HG03354 (cell line): Measurements from ENCODE around the gene VWA5B1.
"Not testable (repeated sequence)": the region's sequence is repeated elsewhere in the genome, so short reads cannot be mapped to it uniquely, and the experiment has no call there.

ENCODE experiments used
- ATAC-seq: cut with Tn5 transposase; IDR thresholded peaks from one replicate; pipeline ENCODE4 v1.9.1; 2021; ENCODE audit warnings: mild to moderate bottlenecking; ENCODE audit not compliant: unreplicated experiment, poor library complexity, severe bottlenecking

Gene VWA5B1, protein sequence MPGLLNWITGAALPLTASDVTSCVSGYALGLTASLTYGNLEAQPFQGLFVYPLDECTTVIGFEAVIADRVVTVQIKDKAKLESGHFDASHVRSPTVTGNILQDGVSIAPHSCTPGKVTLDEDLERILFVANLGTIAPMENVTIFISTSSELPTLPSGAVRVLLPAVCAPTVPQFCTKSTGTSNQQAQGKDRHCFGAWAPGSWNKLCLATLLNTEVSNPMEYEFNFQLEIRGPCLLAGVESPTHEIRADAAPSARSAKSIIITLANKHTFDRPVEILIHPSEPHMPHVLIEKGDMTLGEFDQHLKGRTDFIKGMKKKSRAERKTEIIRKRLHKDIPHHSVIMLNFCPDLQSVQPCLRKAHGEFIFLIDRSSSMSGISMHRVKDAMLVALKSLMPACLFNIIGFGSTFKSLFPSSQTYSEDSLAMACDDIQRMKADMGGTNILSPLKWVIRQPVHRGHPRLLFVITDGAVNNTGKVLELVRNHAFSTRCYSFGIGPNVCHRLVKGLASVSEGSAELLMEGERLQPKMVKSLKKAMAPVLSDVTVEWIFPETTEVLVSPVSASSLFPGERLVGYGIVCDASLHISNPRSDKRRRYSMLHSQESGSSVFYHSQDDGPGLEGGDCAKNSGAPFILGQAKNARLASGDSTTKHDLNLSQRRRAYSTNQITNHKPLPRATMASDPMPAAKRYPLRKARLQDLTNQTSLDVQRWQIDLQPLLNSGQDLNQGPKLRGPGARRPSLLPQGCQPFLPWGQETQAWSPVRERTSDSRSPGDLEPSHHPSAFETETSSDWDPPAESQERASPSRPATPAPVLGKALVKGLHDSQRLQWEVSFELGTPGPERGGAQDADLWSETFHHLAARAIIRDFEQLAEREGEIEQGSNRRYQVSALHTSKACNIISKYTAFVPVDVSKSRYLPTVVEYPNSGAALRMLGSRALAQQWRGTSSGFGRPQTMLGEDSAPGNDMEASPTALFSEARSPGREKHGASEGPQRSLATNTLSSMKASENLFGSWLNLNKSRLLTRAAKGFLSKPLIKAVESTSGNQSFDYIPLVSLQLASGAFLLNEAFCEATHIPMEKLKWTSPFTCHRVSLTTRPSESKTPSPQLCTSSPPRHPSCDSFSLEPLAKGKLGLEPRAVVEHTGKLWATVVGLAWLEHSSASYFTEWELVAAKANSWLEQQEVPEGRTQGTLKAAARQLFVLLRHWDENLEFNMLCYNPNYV

DNA sequence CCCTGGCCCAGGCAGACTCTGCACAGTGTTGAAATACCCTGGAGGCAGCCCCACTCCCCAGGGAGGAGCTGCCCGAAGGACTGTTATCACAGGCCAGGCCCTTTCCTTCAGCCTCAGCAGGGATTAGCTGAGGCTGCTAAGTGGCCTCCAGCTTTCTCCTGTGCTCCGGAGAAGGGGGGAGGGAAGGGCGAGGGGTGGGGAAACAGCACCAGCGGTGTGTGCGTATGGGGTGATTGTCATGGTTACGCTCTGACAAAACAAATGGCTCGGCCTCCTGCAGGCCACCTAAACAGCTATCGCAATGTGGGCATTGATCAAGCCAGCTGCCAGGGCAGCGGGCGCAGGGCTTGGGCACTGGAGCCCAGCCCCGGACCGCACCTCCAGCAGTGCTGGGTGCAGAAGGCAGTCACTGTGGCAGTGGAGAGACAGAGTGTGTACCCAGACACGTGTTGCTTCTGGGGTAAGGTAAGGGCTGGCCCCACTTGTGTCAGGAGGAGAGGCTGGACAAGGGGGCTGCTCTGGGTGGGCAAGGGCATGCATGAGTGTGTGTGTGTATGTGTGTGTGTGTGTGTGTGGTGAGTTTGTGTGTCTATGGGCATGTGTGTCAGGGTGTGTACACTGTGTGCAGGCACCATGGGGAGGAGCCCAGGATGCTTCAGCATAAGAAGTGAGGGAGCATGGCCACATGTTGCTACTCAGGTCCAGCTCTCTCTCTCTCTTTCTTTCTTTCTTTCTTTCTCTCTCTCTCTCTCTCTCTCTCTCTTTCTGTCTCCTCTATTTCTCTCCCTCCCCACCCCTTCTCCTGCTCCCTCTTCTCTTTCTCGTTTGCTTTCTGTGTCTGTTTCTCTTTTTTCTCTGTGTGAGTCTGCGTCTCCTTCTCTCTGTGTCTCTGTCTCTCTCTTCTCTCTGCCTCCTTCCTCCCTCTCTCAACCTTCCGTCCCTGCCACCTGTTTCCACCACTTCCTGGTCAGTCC is at the start of gene VWA5B1:
TSS of gene VWA5B1 (plus strand) at position 252 of the 974 bp plus-strand sequence. CDS start 19,727 bp downstream, outside the sequence.
- no peak for ATAC-seq

DNA sequence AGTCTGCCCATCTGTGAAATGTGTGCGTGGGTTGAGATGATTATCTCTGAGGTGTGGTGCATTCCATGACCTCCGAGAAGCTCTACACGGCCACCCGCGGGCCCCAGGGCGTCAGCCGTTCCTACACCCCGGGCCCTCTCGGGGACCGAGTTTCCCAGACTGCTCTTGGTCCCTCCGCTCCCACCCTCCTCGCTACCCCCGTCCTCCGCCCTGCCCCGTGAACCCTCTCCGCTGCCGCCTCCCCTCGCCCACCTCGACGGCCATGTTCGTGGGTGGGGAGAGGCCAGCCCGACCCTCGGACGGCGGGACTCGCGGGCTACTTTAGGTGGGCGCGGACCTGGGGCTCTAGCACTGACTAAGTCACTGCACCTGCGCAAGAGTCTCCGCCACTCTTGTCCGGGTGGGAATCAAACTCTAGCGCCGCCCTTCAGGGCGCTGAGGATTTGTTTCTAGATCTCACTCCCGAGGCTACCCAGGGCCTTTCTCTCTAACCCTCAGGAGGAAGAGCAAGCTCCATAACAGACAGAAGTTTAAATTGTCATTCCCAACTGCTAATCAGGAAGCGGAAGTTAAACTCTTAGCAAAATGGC is 47.7 kb upstream of the VWA5B1 start:
- ATAC-seq = no peak

DNA sequence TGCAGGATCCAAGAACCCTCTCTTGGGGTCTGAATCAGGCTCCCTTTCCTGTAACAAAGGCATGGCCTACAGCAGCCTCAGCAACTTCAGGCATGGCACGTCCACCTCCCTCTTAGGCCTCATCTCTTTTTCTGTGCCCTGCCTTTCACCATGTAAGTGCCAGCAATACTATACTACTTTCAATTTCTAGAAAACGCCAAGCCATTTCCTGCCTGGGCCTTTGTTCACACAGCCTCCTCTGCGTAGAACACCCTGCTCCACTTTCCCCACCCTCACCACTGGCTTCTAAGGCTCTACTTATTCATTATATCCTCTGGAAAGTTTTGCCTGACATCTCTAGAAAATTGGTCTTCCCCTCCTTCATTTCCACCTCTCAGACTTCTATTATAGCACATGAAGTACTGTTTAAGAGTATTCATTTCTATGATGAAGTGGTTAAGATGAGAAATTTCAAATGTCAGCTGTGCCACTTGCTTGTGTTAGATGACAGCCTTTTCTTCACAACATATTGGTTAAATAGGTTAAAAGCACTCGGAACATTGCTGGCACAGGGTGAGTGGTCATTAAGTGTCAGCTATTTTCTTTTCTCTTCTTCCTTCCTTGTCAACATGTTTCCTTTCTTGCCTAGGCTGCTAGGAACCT is 41.6 kb upstream of the VWA5B1 start:
- ATAC-seq = no peak

DNA sequence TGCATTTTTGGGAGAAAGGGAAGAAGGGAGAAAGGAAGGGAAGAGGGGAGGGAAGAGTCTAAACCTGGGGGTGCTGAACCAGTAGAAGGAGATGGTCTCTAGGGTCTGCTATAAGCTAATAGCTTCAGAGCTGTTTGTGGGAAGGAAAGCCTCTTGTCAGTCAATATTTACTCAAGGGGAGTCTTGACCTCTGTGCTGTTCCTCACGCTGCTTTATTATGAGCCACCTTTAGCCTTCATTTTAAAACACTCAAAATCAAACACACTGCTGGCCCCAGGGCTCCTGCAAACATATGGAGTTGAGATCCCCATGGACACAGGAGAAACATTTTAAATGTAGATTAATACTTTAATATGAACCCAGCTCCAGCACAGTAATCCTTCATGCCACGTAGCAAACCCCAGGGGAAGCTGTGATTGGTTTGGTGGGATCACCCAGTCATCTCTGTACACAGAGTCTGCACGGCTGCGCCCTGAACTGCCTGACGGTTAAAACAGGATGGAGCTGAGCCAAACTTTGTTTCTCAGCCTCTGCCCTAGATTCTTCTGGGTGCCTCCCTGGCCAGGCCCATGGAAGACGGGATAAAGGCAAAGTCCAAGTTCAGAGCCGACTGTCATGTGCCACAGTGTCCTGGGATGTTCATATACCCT is 40.2 kb upstream of the VWA5B1 start:
- ATAC-seq = no peak

DNA sequence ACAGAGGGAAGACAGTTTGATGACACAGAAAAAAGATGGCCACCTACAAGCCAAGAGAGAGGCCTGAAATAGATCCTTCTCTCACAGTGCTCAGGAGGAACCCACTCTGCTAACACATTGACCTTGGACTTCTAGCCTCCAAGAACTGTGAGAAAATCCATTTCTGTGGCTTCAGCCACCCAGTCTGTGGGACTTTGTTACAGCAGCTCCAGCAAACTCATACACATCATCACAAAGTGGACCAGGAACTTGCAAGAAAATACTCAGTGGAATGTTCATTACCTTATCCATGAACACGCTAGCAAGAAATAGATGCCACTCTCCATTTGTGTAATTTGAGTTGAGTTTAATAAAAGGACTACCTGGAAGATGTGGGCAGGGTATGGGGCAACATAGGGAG is 38.1 kb upstream of the VWA5B1 start:
- no peak for ATAC-seq

DNA sequence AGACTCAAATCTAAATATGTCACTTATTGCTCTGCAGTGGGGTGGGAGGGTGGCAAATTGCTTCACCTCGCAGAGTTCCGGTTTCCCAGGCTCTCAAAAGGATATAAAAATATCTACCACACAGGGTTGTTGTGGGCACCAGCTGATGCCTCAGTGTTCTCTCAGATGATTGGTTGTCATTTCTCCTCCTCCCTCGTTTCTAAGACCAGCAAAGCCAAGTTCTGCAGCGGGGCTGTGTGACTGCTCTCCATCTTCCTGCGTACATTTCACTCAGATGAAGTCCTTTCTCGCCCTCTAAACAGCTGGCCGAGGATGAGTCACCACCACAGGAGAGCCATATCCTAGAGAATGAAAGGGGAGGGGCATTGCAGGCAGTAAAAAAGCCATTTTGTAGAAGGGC is 35.0 kb upstream of the VWA5B1 start:
- ATAC-seq = no peak

DNA sequence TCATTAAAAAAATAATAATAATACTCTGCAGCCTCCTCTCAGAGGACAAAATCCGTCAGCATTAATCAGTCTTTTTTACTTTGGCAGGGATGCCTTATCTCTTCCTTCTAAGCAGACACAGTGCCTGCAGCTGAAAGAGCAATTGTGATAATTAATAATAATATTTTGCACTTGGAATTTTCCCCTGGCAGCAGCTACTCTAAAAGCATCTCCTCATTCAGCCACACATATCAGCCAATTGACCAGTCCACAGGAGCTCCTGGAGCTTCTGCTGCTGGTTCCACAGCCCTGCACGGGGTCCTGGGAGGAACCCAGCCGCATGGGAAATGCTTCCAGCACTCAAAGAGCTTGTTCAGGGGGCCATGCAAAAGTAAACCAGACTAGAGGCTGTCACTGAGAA is 31.0 kb upstream of the VWA5B1 start:
- no peak for ATAC-seq

DNA sequence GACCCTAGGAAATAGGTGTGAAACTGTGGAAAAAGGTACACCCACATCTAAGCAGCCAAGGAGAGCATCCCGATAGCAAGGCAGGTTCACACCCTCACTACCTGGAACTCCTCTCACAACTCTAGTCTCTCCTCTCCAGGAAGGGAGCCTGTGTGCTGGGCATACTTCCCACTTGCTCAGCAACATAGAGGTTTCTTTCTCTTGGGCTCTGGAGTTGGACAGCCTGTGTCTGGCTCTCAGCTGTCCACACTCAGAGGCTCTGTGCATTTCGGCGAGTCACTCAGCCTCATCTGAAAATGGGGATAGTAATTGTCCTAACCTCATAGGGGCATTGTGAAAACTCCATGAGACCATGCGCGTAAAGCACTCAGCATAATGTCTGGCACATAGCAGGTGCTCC is 29.6 kb upstream of the VWA5B1 start:
- ATAC-seq = no peak

DNA sequence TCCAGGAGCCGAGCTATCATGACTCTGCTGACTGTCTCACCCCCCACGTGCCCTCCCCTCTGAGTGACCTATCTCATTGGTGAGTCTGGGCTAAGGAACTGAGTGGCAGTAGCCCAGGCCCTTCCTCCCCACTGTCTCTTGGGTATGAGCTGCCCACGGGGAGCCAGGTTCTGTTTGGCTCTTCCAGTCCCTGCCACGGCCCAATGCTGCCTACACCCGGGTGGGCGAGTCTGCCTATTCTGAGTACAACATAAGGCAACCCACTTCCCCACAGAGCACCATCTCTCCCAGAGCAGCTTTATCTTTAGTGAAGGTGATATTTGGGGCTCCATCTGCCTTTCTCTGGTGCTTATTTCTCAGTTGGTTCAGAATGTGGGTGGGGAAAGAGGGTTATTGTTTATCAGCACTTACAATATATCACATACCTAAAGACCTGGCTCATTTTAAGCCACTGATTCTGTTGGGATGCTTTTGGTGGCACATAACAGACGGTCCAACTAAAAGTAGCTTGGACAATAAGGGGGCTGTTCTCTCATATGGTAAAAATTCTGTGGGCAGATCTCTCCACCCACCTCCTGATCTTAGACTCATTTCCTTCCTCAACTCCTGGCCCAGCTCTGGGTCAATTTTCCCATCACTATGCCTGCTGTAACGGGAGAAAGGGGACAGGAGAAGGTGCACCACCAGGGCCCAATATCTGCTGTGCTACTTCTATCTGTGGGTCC is 27.7 kb upstream of the VWA5B1 start:
- ATAC-seq = no peak

DNA sequence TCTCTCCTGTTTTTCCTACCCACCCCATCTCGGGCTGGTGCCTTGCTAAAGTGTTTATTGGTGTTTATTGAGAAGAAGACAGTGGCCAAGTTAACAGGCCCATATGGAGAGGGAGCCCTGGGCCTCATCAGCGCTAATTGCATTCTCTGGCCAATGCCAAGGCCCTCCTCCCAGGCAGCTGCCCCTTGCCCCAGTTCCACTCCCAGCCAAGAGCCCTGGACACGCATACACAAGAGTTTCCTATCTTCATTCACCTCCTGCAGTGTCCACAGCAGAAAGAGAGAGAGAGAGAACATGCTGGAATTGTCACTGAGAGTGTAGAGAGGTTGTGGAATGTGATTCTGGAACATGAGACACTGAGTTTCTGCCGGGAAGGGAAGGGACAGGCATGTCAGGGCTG is 25.4 kb upstream of the VWA5B1 start:
- no peak for ATAC-seq

DNA sequence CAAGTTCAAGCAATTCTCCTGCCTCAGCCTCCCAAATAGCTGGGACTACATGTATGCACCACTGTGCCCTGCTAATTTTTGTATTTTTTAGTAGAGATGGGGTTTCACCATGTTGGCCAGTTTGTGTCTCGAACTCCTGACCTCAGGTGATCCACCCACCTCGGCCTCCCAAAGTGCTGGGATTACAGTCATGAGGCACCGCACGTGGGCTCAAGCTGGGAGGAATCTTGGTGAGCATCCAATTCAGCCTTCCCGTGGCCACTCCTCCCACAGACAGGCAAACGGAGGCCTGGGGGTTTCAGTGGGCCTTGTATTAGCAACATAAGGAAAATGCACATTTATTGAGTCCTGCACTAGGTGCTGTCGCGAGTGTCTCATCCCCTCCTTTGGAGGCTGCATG is 24.5 kb upstream of the VWA5B1 start:
- no peak for ATAC-seq

DNA sequence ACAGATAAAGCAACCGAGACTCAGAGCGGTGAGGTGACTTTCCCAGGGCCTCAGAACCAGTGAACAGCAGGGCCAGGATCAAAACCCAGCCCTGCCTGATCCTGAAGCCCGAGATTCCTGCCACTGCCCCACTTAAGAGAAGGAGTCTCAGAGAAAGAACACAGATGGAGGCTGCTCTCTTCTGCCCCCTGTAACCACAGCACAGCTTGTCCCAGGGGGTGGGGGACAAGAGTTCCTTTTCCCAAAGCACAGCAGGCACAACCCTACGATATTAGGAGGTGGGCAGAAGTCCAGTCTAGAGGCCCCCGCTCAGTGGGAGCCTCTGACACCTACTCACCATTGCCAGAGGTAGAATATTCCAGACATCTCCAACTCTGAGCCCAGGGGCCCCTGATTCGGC is 24.0 kb upstream of the VWA5B1 start:
- ATAC-seq = no peak

DNA sequence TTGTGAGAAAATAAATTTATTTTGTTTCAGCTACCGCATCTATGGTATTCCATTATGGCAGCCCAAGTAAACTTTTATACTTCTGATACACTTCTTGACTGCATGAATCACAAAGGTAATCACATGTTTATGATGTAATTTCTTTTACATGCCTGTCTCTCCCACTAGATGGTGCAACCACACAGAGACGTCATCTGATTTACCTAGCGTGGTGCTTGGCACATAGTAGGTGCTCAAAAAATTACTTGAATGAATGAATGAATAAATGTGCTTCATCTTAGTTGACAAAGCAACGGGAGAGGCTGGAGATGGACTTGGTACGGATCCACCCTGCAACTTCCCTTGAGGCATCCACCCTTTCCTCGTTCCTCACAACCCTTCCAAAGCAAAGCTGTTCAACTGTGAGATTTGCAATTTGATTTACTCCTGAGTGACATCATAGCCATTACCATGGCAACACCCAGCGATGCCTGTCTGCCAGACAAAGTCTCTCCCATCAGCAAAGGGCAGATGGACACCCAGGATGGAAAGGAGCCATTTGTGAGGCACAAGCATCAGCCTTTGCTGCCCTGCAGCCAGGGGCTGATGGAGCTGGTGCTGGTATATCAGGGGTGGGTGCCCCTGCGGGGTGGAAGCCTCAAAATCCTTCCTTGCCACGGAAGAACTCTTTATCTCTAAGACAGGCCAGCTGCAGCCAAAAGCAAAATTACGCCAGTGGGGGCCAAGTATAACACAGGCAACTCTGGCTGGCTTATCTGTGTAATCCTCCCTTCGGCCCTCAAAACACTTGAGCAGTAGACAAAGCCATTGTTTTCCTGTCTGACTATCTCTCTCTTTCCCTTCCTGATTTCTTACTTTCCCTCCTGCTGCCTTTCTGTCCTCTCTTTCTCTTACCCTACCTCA is 18.9 kb upstream of the VWA5B1 start:
- no peak for ATAC-seq

DNA sequence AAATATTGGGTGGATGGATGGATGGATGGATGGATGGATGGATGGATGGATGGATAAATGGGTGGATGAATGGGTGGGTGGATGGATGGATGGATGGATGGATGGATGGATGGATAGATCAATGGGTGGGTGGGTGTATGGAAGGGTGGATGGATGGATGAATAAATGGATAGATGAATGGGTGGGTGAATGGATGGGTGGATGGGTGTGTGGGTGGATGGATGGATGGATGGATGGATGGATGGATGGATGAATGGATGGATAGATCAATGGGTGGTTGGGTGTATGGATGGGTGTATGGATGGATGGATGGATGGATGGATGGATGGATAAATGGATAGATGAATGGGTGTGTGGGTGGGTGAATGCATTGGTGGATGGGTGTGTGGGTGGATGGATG is 17.0 kb upstream of the VWA5B1 start:
- not testable (repeated sequence) for ATAC-seq

DNA sequence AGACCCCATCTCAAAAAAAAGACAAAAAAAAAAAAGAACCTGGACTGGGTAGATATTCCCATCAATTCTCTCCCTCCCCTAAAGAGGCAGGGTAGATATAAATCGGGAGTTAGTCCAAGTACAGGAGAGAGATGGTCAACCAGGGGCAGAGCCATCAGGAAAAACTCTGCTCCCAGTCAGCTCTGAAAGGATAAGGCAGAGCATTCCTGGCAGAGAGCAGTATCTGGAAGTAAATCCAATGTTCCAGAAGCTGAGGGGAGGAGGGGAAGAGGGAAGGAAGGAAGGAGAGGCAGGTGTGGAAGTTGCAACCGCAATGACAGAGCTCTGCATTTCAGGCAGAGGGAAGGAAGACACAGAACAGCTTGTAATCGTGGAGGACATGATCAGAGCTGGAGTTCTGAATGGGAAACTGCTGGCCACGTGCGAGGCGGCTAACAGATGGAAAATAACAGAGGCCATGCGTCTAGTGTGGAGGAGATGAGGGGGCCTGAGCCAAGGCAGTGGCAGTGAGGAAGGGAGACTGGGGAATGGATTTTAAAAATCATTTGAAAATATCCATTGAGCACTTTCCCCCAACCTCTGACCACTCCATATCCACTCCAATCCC is 15.3 kb upstream of the VWA5B1 start:
- no peak for ATAC-seq
